ENCODE measurements around the gene RPL4. TPM values are rescaled to one million over a fixed set of nuclear protein-coding genes. Genes with fewer than 3 reads are reported as not detected.

Gene RPL4
- polyA plus RNA-seq (2011; rRNA removed): 5,001 and 5,274 TPM in 2 replicates
- polyA minus RNA-seq (2011; rRNA and poly(A)+ RNA removed): 3,001 and 3,339 TPM in 2 replicates

DNA sequence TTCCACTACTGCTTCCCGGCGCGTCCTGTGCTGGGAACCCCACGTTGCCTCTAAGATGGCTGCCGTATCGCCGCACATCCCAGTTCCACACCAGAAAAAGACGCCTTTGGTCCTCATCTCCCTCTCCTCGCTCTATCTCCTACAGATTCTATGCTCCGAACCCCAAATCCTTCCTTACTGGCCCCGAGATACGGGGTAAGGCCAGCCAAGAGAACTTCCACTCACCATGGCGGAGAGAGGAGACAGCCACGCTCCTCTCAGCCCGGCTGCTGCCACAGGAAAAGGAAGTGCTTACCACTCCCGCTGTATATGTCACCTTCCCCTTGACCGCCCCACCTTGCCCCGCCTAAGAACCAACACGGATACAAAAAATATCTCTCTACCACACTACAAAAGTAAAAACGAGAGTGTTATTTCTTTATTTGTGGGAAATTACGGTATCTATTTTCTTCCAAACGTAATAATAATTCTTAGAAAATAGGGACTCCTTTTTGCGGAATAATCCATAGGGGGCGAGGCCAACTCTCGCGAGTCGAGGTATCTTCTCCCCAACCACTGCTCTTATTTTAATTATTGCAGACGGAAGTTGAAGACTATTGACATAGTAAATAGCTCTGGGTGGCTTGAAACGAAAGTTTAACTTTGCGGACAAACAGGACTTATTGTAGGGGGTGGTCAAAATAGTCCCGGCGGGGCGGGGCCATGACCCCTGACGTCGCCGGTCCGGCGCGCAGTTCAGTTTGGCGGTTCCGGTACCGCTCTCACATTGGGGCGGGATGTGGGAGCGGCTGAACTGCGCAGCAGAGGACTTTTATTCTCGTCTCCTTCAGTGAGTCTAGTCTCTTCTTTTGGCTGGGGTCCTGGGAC lies at the start of gene RPL4, which contains the start of gene ZWILCH:
TSS of gene RPL4 (minus strand) at position 293 of the 867 bp plus-strand sequence. CDS start at position 228, 65 bp downstream.
TSS of gene ZWILCH (plus strand) at position 764 of the 867 bp plus-strand sequence. CDS start at position 777, 13 bp downstream.
- ChIA-PET CTCF (interaction anchor here (1.7 kb wide), 1 partner anchor 62 kb away, joined by 6 read pairs; no protein-coding TSS in a partner anchor), POLR2A (interaction anchor here (1.0 kb wide), 1 partner anchor 118 kb away, joined by 5 read pairs; the partner anchor contains the start of gene MAP2K1)
- peak; percentile 74 for DNase-seq (ENCODE audit: low read depth, low spot score)
- Histone ChIP-seq H3K4me3 (ENCODE audit: low read depth, low read length) (peak within 1 kb of the TSS; percentile 97), H3K27ac (ENCODE audit: low read depth, low read length) (peak within 1 kb of the TSS; percentile 90), H3K27me3 (ENCODE audit: control insufficient read depth, insufficient read depth, low read length) (no peaks in the 10 kb centered on the region), H3K9me3 (ENCODE audit: control insufficient read depth, insufficient read depth, low read length) (no peaks in the 10 kb centered on the region)
- TF ChIP-seq, protein P1, sequence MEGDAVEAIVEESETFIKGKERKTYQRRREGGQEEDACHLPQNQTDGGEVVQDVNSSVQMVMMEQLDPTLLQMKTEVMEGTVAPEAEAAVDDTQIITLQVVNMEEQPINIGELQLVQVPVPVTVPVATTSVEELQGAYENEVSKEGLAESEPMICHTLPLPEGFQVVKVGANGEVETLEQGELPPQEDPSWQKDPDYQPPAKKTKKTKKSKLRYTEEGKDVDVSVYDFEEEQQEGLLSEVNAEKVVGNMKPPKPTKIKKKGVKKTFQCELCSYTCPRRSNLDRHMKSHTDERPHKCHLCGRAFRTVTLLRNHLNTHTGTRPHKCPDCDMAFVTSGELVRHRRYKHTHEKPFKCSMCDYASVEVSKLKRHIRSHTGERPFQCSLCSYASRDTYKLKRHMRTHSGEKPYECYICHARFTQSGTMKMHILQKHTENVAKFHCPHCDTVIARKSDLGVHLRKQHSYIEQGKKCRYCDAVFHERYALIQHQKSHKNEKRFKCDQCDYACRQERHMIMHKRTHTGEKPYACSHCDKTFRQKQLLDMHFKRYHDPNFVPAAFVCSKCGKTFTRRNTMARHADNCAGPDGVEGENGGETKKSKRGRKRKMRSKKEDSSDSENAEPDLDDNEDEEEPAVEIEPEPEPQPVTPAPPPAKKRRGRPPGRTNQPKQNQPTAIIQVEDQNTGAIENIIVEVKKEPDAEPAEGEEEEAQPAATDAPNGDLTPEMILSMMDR (IDR thresholded peaks at IDR 0.05; ENCODE audit: low read depth, low read length): no peak

DNA sequence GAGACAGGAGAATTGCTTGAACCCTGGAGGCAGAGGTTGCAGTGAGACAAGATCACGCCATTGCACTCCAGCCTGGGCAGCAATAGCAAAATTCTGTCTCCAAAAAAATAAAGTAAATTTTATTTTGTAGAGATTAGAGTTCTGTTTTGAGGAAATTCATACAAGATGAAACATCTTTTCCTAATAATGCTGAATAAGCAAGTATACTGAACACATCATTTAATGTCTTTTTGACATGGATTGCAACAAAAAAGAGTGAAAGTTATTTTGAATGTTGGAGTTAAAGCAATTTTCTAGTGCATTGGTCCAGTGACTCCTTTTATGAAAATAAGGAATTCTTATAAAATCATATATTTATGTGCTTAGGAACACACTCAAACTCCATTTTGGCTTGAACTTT lies 40.6 kb upstream of the RPL4 start:
- Histone ChIP-seq H3K4me3 (ENCODE audit: low read depth, low read length) (no peak overlapping the region), H3K9me3 (ENCODE audit: control insufficient read depth, insufficient read depth, low read length) (no peaks in the 10 kb centered on the region), H3K27ac (ENCODE audit: low read depth, low read length) (no peak overlapping the region), H3K27me3 (ENCODE audit: control insufficient read depth, insufficient read depth, low read length) (no peaks in the 10 kb centered on the region)
- TF ChIP-seq, protein P1 (IDR thresholded peaks at IDR 0.05; ENCODE audit: low read depth, low read length): no peak
- POLR2A ChIA-PET: no interaction called here
- DNase-seq (ENCODE audit: low read depth, low spot score): no peak
- CTCF ChIA-PET: no interaction called here

DNA sequence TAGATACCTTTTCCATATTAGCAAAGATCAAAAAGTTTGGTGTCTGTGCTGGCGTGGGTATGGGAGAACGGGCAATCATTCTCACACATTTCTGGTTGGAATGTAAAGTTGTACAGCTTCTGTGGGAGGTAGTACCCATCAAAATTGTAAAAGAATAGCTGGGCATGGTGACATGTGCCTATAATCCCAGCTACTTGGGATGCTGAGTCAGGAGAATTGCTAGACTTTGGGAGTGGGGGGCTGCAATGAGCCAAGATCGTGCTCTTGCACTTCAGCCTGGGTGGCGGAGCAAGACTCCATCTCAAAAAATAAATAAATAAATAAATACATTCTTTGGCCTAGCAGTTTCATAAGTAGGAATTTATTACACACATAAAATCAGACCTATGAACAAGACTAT lies 38.2 kb upstream of the RPL4 start:
- H3K4me3 ChIP-seq (ENCODE audit: low read depth, low read length): no peak overlapping the region
- TF ChIP-seq, protein P1 (IDR thresholded peaks at IDR 0.05; ENCODE audit: low read depth, low read length): no peak
- CTCF ChIA-PET: interaction anchor here (2.9 kb wide), 1 partner anchor 24 kb away, joined by 12 read pairs; the partner anchor contains the start of gene LCTL
- no peak for DNase-seq (ENCODE audit: low read depth, low spot score)
- no peak overlapping the region for H3K27ac ChIP-seq (ENCODE audit: low read depth, low read length)
- H3K9me3 ChIP-seq (ENCODE audit: control insufficient read depth, insufficient read depth, low read length): no peaks in the 10 kb centered on the region
- POLR2A ChIA-PET: no interaction called here
- H3K27me3 ChIP-seq (ENCODE audit: control insufficient read depth, insufficient read depth, low read length): no peaks in the 10 kb centered on the region

DNA sequence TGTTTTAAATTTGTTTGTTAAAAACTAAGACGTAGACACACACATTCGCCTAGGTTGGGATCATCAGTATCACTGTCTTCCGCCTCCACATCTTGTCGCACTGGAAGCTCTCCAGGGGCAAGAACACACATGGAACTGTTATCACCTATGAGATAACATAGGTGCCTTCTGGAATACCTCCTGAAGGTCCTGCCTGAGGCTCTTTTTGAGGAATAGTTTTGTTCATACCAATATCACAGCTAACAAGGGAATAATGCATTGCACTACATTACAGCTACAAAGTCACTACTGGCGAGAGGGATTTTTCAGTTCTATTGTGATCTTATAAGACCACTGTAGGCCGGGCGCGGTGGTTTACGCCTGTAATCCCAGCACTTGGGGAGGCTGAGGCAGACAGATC lies 30.4 kb upstream of the RPL4 start:
- no peaks in the 10 kb centered on the region for H3K9me3 ChIP-seq (ENCODE audit: control insufficient read depth, insufficient read depth, low read length)
- ChIA-PET CTCF (no interaction called here), POLR2A (no interaction called here)
- no peak overlapping the region for H3K27ac ChIP-seq (ENCODE audit: low read depth, low read length)
- no peak for DNase-seq (ENCODE audit: low read depth, low spot score)
- H3K27me3 ChIP-seq (ENCODE audit: control insufficient read depth, insufficient read depth, low read length): no peaks in the 10 kb centered on the region
- TF ChIP-seq, protein P1 (IDR thresholded peaks at IDR 0.05; ENCODE audit: low read depth, low read length): no peak
- H3K4me3 ChIP-seq (ENCODE audit: low read depth, low read length): no peak overlapping the region

DNA sequence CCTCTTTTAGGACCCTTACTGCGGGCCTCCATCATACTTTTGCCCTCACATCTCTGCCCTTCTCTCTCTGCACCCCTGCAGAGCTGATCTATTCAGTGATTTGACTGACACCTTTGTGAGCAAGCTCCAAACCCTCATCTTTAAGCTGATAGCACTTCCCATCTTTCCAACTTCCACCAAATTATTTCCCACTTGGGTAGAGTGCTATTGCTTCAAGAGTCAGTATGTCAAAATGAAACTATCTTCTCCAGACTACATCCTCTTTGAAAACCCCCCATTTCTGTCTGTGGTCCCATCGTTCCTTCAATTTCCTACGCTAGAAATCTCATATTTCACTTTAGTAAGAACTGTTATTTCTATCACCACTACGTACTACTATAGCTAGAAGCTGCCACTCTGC lies 20.2 kb upstream of the RPL4 start:
- Histone ChIP-seq H3K27ac (ENCODE audit: low read depth, low read length) (no peak overlapping the region), H3K27me3 (ENCODE audit: control insufficient read depth, insufficient read depth, low read length) (no peaks in the 10 kb centered on the region), H3K9me3 (ENCODE audit: control insufficient read depth, insufficient read depth, low read length) (no peaks in the 10 kb centered on the region), H3K4me3 (ENCODE audit: low read depth, low read length) (no peak overlapping the region)
- TF ChIP-seq, protein P1 (IDR thresholded peaks at IDR 0.05; ENCODE audit: low read depth, low read length): no peak
- ChIA-PET POLR2A (no interaction called here), CTCF (interaction anchor here (0.7 to 1.0 kb wide), 2 partner anchors 18 to 27 kb away, joined by 3 to 4 read pairs; partner anchors contain the start of gene SNAPC5)
- DNase-seq (ENCODE audit: low read depth, low spot score): no peak

All from AG04450 (cell line).